ENCODE results near the gene INPP4A.

DNA sequence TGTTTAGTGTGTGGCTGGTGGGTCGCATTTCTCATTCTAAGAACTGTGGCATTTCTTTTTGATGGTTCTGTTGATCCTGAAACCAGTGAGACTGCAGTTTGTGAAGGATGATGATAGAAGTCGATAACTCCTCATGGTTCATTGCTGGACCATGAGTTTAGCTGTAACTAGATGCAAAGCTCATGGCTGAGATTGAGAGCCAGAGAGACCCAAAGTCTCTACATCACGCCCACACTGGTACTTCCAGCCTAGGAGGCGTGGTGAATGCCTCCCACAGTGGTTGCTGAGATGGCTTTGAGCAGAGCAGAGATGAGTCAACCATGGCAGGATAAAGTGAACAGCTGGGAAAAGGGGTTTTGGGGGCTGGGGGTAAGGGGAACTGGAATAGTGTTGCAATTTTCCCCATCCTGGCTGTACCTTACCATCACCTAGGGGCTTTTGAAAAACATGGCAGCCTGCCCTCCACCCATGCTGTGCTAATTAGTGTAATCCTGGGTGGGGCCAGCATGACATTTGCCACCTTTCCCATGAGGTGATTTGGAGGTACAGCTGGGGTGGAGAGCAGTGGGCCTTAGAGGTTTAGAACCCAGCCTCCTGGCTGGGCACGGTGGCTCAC lies 24.1 kb downstream of the INPP4A start:
- no peak for TF ChIP-seq TEAD4 (IDR thresholded peaks at IDR 0.05; ENCODE audit: low read length)
- TF ChIP-seq TEAD4 (CRISPR knock-in tag; IDR thresholded peaks at IDR 0.05; ENCODE audit: borderline replicate concordance): no peak
- TF ChIP-seq, protein P1, sequence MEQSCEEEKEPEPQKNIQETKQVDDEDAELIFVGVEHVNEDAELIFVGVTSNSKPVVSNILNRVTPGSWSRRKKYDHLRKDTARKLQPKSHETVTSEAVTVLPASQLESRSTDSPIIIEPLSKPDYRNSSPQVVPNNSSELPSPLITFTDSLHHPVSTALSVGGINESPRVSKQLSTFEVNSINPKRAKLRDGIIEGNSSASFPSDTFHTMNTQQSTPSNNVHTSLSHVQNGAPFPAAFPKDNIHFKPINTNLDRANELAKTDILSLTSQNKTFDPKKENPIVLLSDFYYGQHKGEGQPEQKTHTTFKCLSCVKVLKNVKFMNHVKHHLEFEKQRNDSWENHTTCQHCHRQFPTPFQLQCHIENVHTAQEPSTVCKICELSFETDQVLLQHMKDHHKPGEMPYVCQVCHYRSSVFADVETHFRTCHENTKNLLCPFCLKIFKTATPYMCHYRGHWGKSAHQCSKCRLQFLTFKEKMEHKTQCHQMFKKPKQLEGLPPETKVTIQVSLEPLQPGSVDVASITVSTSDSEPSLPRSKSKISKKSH (CRISPR knock-in tag; IDR thresholded peaks at IDR 0.05): no peak
- no peak for TF ChIP-seq NBN (IDR thresholded peaks at IDR 0.05; ENCODE audit: low read depth)
